Neural progenitor cell (in vitro differentiated cells): Measurements from ENCODE around the gene OLFM1.

ENCODE experiments used
- CTCF ChIP-seq: fragments of 200-600 bp; sonication (generic); IDR thresholded peaks from 2 replicates; pipeline ENCODE4 v1.5.1; 2017; ENCODE audit warnings: antibody characterized with exemption, mild to moderate bottlenecking
- EZH2 ChIP-seq: fragments of 200-600 bp; sonication (generic); IDR thresholded peaks from 2 replicates; pipeline ENCODE4 v1.6.1; 2017; ENCODE audit warnings: antibody characterized with exemption, mild to moderate bottlenecking, moderate library complexity

- TF ChIP-seq EZH2 = no peak
- TF ChIP-seq CTCF = no peak
These were observed 3.2 kb upstream of the OLFM1 start for GRCh38 chr9:135084262-135084661.
